K562 (cell line): Measurements from ENCODE around the gene ZAP70. TPM values are rescaled to one million over a fixed set of nuclear protein-coding genes. Genes with fewer than 3 reads are reported as not detected.
A peak's percentile ranks its signal among the peaks of the same experiment; 100 is the strongest.

Experiments
- CEBPB ChIP-seq: fragments of 450-650 bp; IDR thresholded peaks from 2 replicates; pipeline ENCODE4 v1.6.1; 2016; ENCODE audit warnings: missing genetic modification characterization, missing compliant biosample characterization
- DPF2 ChIP-seq: fragments of 450-650 bp; IDR thresholded peaks from 2 replicates; pipeline ENCODE4 v1.6.1; 2016
- EGR1 ChIP-seq: fragments of 450-650 bp; conservative IDR thresholded peaks from 2 replicates; pipeline ENCODE4 v1.6.1; 2017; ENCODE audit warnings: mild to moderate bottlenecking
- EP400 ChIP-seq: fragments of 450-650 bp; IDR thresholded peaks from 2 replicates; pipeline ENCODE4 v1.6.1; 2017; ENCODE audit warnings: antibody characterized with exemption, mild to moderate bottlenecking, moderate library complexity
- GTF2A2 ChIP-seq: IDR thresholded peaks from 2 replicates; pipeline ENCODE4 v1.6.1; 2016; ENCODE audit warnings: mild to moderate bottlenecking, missing genetic modification characterization, missing compliant biosample characterization
- HIVEP1 ChIP-seq: fragments of 250-450 bp; sonication (Bioruptor Pico); IDR thresholded peaks from 2 replicates; pipeline ENCODE4 v1.4.0; 2020; ENCODE audit warnings: mild to moderate bottlenecking
- MAFF ChIP-seq: IDR thresholded peaks from 2 replicates; pipeline ENCODE4 v1.6.1; 2012; ENCODE audit warnings: low read length, improper control_type of control experiment
- MAFK ChIP-seq: IDR thresholded peaks from 2 replicates; pipeline ENCODE4 v1.6.1; 2011; ENCODE audit warnings: low read length, improper control_type of control experiment
- MTF1 ChIP-seq: fragments of 250-450 bp; sonication (Bioruptor Pico); IDR thresholded peaks from 2 replicates; pipeline ENCODE4 v1.9.0; 2021; ENCODE audit warnings: moderate library complexity, mild to moderate bottlenecking, inconsistent platforms, borderline replicate concordance
- NEUROD1 ChIP-seq: fragments of 150-350 bp; IDR thresholded peaks from 2 replicates; pipeline ENCODE4 v1.6.1; 2014; ENCODE audit warnings: borderline replicate concordance, low read length, low read depth; ENCODE audit not compliant: partially characterized antibody
- NFIC ChIP-seq: fragments of 450-650 bp; IDR thresholded peaks from 2 replicates; pipeline ENCODE4 v1.6.1; 2017; ENCODE audit warnings: mild to moderate bottlenecking, inconsistent platforms
- RCOR1 ChIP-seq, 2 experiments: IDR thresholded peaks; 2 replicates each; pipeline ENCODE4 v1.6.1; 2012; ENCODE audit warnings: low read depth in 2 of 2, low read length in 2 of 2, borderline replicate concordance in 1 of 2, improper control_type of control experiment in 1 of 2
- SMARCA4 ChIP-seq: fragments of 450-650 bp; IDR thresholded peaks from 2 replicates; pipeline ENCODE4 v1.6.1; 2016
- SOX6 ChIP-seq: fragments of 450-650 bp; IDR thresholded peaks from 2 replicates; pipeline ENCODE4 v1.6.1; 2014; ENCODE audit warnings: mild to moderate bottlenecking
- ZC3H8 ChIP-seq: fragments of 450-650 bp; IDR thresholded peaks from 2 replicates; pipeline ENCODE4 v1.6.1; 2017
- ZNF212 ChIP-seq: fragments of 450-650 bp; formaldehyde crosslinking; IDR thresholded peaks from 2 replicates; pipeline ENCODE4 v1.4.0; 2020; ENCODE audit warnings: mild to moderate bottlenecking
- ZNF3 ChIP-seq: fragments of 250-450 bp; sonication (Bioruptor Pico); IDR thresholded peaks from 2 replicates; pipeline ENCODE4 v1.5.0; 2021; ENCODE audit warnings: mild to moderate bottlenecking, moderate library complexity
- polyA plus RNA-seq, 8 experiments: library from polyadenylated mRNA; depleted of rRNA in 4 of 8; stranded (reverse) in 5 of 8; unstranded in 3 of 8; fragments of >200 nt; fragmentation: Nextera tagmentation in 2 of 8; fragmentation: Illumina TruSeq in 1 of 8; extraction: Ambion mirVana in 2 of 8; extraction: Trizol in 1 of 8; gene quantifications; 2 replicates each; pipeline versions ENCODE4 v1.2.1 to v1.2.3, GENCODE V29; 2011 to 2014; ENCODE audit warnings: inconsistent platforms in 1 of 8, missing spikeins in 1 of 8
- total RNA-seq, 7 experiments: library from RNA; depleted of rRNA in 6 of 7; stranded (reverse); fragments of >200 nt in 6 of 7; fragmentation: Illumina TruSeq in 2 of 7; extraction: Trizol in 2 of 7; gene quantifications; 2 replicates each; pipeline versions ENCODE4 v1.2.1 to v1.2.3, GENCODE V29; 2011 to 2021; ENCODE audit warnings: low replicate concordance in 1 of 7
- TF ChIP-seq, protein P1 (sequence below): sonication (generic); formaldehyde crosslinking; IDR thresholded peaks from 2 replicates; pipeline ENCODE4 v1.8.0; 2022; ENCODE audit warnings: mild to moderate bottlenecking, missing genetic modification reagents
- TF ChIP-seq, protein P2 (sequence below): sonication (generic); formaldehyde crosslinking; IDR thresholded peaks from 2 replicates; pipeline ENCODE4 v1.8.0; 2022; ENCODE audit warnings: missing genetic modification reagents, mild to moderate bottlenecking, moderate library complexity, borderline replicate concordance
- TF ChIP-seq, protein P3 (sequence below), 2 experiments: fragments of 450-650 bp; IDR thresholded peaks; 2 replicates each; pipeline ENCODE4 v1.6.1; 2018; ENCODE audit warnings: mild to moderate bottlenecking in 2 of 2, low read depth in 1 of 2; ENCODE audit not compliant: partially characterized antibody in 2 of 2
- TF ChIP-seq, protein P4 (sequence below): fragments of 450-650 bp; IDR thresholded peaks from 2 replicates; pipeline ENCODE4 v1.6.1; 2016; ENCODE audit warnings: mild to moderate bottlenecking
- TF ChIP-seq, protein P5 (sequence below): sonication (generic); formaldehyde crosslinking; IDR thresholded peaks from 2 replicates; pipeline ENCODE4 v1.8.0; 2022; ENCODE audit warnings: mild to moderate bottlenecking, missing genetic modification reagents

ZAP70 gene
- total and polyA plus RNA-seq, 9 of the 15 experiments (the other 6 are each of a cell fraction or from before 2014, with no cell fraction given), result 0.06 to 0.80 (median 0.21) TPM; not detected in 1

DNA sequence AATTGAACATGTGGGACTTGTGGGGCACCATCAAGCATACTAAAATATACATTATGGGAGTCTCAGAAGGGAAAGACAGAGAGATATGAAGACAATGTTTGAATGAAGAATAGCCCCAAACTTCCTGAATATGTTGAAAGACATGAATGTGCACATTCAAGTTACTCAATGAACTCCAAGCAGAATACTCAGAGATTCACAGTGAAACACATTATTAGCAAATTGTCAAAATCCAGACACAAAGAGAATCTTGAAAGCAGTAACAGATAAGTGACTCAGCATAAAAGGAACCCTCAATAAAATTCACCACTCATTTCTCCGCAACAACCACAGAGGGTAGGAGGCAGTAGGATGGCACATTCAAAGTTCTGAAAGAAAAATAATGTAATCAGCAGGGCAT, 35.1 kb upstream of the ZAP70 start (continued):
- no peak for TF ChIP-seq MTF1
- TF ChIP-seq NEUROD1, result no peak
- TF ChIP-seq HIVEP1 (CRISPR knock-in tag), result no peak
- TF ChIP-seq SMARCA4, result no peak
- no peak for TF ChIP-seq NFIC
- TF ChIP-seq MAFK, result peak; percentile 83
- no peak for TF ChIP-seq ZNF212 (CRISPR knock-in tag)
- TF ChIP-seq SOX6, result peak; percentile 48; the same call in 1 of the 2 replicates
- TF ChIP-seq ZNF3, result no peak
- TF ChIP-seq CEBPB (tag), result peak; percentile 42; the same call in 1 of the 2 replicates
- TF ChIP-seq, protein P1, sequence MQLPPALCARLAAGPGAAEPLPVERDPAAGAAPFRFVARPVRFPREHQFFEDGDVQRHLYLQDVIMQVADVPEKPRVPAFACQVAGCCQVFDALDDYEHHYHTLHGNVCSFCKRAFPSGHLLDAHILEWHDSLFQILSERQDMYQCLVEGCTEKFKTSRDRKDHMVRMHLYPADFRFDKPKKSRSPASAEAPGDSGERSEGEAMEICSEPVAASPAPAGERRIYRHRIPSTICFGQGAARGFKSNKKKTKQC (CRISPR knock-in tag), result no peak
- TF ChIP-seq RCOR1 (IDR thresholded peaks at IDR 0.05; ENCODE audit: borderline replicate concordance in 1 of 2, low read depth in 2 of 2, low read length in 2 of 2), result 0 out of 4 replicates have a peak, but pooled peaks of 1 of the 2 experiments have one; percentile 22
- no peak for TF ChIP-seq ZC3H8
- no peak for TF ChIP-seq EGR1
- TF ChIP-seq, protein P2, sequence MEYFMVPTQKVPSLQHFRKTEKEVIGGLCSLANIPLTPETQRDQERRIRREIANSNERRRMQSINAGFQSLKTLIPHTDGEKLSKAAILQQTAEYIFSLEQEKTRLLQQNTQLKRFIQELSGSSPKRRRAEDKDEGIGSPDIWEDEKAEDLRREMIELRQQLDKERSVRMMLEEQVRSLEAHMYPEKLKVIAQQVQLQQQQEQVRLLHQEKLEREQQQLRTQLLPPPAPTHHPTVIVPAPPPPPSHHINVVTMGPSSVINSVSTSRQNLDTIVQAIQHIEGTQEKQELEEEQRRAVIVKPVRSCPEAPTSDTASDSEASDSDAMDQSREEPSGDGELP (CRISPR knock-in tag), result no peak
- no peak for TF ChIP-seq GTF2A2 (tag)
- TF ChIP-seq, protein P3, sequence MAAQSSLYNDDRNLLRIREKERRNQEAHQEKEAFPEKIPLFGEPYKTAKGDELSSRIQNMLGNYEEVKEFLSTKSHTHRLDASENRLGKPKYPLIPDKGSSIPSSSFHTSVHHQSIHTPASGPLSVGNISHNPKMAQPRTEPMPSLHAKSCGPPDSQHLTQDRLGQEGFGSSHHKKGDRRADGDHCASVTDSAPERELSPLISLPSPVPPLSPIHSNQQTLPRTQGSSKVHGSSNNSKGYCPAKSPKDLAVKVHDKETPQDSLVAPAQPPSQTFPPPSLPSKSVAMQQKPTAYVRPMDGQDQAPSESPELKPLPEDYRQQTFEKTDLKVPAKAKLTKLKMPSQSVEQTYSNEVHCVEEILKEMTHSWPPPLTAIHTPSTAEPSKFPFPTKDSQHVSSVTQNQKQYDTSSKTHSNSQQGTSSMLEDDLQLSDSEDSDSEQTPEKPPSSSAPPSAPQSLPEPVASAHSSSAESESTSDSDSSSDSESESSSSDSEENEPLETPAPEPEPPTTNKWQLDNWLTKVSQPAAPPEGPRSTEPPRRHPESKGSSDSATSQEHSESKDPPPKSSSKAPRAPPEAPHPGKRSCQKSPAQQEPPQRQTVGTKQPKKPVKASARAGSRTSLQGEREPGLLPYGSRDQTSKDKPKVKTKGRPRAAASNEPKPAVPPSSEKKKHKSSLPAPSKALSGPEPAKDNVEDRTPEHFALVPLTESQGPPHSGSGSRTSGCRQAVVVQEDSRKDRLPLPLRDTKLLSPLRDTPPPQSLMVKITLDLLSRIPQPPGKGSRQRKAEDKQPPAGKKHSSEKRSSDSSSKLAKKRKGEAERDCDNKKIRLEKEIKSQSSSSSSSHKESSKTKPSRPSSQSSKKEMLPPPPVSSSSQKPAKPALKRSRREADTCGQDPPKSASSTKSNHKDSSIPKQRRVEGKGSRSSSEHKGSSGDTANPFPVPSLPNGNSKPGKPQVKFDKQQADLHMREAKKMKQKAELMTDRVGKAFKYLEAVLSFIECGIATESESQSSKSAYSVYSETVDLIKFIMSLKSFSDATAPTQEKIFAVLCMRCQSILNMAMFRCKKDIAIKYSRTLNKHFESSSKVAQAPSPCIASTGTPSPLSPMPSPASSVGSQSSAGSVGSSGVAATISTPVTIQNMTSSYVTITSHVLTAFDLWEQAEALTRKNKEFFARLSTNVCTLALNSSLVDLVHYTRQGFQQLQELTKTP (IDR thresholded peaks at IDR 0.05; ENCODE audit: low read depth in 1 of 2, partially characterized antibody in 2 of 2), result no peak
- TF ChIP-seq DPF2, result peak; percentile 50
- TF ChIP-seq, protein P4, sequence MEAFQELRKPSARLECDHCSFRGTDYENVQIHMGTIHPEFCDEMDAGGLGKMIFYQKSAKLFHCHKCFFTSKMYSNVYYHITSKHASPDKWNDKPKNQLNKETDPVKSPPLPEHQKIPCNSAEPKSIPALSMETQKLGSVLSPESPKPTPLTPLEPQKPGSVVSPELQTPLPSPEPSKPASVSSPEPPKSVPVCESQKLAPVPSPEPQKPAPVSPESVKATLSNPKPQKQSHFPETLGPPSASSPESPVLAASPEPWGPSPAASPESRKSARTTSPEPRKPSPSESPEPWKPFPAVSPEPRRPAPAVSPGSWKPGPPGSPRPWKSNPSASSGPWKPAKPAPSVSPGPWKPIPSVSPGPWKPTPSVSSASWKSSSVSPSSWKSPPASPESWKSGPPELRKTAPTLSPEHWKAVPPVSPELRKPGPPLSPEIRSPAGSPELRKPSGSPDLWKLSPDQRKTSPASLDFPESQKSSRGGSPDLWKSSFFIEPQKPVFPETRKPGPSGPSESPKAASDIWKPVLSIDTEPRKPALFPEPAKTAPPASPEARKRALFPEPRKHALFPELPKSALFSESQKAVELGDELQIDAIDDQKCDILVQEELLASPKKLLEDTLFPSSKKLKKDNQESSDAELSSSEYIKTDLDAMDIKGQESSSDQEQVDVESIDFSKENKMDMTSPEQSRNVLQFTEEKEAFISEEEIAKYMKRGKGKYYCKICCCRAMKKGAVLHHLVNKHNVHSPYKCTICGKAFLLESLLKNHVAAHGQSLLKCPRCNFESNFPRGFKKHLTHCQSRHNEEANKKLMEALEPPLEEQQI, result no peak
- TF ChIP-seq, protein P5, sequence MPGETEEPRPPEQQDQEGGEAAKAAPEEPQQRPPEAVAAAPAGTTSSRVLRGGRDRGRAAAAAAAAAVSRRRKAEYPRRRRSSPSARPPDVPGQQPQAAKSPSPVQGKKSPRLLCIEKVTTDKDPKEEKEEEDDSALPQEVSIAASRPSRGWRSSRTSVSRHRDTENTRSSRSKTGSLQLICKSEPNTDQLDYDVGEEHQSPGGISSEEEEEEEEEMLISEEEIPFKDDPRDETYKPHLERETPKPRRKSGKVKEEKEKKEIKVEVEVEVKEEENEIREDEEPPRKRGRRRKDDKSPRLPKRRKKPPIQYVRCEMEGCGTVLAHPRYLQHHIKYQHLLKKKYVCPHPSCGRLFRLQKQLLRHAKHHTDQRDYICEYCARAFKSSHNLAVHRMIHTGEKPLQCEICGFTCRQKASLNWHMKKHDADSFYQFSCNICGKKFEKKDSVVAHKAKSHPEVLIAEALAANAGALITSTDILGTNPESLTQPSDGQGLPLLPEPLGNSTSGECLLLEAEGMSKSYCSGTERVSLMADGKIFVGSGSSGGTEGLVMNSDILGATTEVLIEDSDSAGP, result no peak
- no peak for TF ChIP-seq EP400
- TF ChIP-seq MAFF, result peak; percentile 91
